UCSD-AML1 (cell line): ENCODE data around the gene ZNF501.

Experiments used
- DNase-seq: peaks from one replicate; lab custom pipeline; 2025; ENCODE audit not compliant: unreplicated experiment; lab: John Stamatoyannopoulos, UW

ZNF501 gene

GRCh38 chr3:44729384-44729910, at the start of gene ZNF501:
ZNF501 (plus strand) TSS chr3:44729635; CDS start chr3:44734422, 4,787 bp downstream.
- DNase-seq, result no peak

GRCh38 chr3:44680921-44681455, 48.4 kb upstream of the ZNF501 start:
- no peak for DNase-seq

GRCh38 chr3:44682182-44682896, 47.1 kb upstream of the ZNF501 start:
- DNase-seq, result no peak

DNA sequence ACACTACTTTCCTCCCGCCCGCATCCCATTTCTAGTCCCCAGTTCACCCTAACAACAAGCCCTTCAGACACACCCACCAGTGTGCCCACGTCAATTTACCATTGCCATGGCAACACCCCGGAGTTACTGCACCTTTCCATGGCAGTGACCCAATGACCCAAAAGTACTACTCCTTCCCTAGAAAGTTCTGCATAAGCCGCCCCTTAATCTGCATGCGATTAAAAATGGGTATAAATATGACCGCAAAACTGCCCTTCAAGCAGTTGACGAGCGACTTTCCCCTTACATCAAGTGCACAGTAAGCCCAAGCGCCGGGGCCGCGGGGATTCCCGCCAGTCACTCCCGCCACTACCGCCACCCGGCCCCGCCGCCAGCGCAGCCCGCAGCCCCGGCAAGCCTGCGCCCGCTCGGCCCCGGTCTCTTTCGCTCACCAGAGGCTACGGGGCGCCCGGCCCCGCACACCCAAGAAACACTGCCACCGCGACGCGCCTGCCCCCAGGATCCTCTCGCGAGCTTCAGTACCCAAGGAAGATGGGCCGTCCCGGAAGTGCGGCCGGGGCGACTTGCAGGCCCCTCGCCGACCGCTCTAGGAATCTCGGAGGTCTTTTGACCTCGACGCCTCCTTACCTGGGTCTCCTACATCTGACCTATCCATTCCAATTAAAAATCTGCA, 44.2 kb upstream of the ZNF501 start:
- DNase-seq, result no peak

DNA sequence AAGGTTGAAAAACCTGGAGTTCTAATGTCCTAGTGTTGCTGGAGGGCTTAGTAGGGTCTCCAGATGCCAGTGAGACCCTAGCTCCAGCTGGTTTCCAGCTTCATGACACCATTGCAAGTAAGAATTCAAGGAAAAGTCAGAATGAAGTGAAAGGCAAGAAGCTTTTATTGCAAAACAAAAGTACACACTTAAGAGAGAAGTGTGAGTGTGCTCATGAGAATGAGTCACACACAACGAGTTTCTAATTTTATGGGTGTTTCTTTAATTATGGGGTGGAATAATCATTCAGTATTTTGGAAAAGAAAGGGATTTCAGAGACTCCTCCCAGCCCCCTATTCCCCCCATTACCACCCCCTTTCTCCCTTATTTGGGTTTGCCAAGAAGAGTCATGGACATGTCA, 41.5 kb upstream of the ZNF501 start:
- no peak for DNase-seq

DNA sequence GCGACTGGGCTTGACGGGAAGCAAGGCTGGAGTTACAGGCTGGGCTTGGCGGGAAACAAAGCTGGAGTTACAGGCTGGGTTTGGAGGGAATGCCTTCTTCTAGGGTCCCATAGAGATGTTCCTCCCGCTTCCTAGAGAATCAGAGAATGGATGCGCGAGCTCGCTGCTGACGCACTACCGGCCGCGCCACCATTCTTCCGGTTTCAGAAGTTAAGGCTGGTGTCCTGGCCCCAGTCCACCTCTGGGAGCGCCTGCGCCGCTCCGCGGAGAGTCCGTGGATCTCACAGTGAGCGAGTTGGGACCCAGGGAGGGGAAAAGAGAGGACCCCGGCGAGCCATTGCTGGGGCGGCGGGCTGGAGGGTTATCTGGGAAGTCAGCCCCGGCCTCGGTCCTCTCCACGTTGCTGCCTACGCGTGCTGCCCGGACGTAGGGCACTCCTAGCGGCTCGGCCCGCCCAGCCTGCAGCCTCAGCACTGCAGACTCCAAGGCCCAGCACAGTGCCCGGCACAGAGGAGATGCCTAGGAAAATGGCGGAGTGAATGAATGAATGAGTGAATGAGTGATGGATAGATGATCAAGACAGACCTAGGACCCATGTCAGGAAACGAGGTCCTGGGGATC, 16.9 kb upstream of the ZNF501 start, which contains the start of gene ZNF502:
ZNF502 (plus strand) TSS at position 206 of the 621 bp plus-strand sequence. CDS start 7,602 bp downstream, outside the sequence.
- no peak for DNase-seq

GRCh38 chr3:44721231-44722102, 8.0 kb upstream of the ZNF501 start:
- no peak for DNase-seq

- no peak for DNase-seq
Observed at GRCh38 chr3:44722103-44722401, 7.4 kb upstream of the ZNF501 start.

DNA sequence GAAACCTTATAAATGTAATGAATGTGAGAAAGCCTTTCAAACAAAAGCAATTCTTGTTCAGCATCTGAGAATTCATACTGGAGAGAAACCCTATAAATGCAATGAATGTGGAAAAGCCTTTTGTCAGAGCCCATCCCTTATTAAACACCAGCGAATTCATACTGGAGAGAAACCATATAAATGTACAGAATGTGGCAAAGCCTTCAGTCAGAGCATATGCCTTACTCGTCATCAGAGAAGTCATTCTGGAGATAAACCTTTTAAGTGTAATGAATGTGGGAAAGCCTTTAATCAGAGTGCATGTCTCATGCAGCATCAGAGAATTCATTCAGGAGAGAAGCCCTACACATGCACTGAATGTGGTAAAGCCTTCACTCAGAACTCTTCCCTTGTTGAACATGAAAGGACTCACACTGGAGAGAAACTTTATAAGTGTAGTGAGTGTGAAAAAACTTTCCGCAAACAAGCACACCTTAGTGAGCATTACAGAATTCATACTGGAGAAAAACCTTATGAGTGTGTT, 5.3 kb downstream of the ZNF501 start:
- no peak for DNase-seq

- DNase-seq, result no peak
Observed at GRCh38 chr3:44761101-44761423, 31.6 kb downstream of the ZNF501 start.

GRCh38 chr3:44761424-44762169, 32.2 kb downstream of the ZNF501 start, which contains the start of the genes KIAA1143 and KIF15:
KIAA1143 (minus strand) TSS chr3:44761619; CDS start chr3:44761602, 17 bp downstream.
KIF15 (plus strand) TSS chr3:44761794; CDS start chr3:44761866, 72 bp downstream.
- peak; percentile 96 for DNase-seq

DNA sequence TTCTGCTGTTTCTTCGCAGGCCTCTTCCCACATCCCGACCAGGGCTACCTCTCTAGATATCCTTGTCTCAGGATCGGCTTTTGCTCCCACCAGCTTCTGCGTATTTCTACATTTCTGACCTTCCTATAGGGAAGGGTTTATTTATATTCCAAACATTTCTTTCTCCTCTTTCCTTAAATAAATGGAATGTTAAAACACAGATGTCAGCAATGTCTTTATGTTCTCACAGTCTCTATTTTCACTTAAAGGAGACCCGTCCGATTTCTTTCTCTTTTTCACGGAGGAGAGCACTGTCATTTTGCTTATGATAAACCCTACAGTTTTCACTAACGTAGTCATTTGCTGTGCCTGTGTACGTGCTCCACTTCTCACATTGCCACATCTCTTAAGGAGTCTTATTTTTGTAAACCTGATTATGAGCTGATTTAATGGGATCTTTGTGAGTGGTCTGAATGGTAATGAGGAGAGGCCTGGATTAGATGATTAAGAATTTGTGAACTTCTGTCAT, 32.8 kb downstream of the ZNF501 start:
- no peak for DNase-seq

DNA sequence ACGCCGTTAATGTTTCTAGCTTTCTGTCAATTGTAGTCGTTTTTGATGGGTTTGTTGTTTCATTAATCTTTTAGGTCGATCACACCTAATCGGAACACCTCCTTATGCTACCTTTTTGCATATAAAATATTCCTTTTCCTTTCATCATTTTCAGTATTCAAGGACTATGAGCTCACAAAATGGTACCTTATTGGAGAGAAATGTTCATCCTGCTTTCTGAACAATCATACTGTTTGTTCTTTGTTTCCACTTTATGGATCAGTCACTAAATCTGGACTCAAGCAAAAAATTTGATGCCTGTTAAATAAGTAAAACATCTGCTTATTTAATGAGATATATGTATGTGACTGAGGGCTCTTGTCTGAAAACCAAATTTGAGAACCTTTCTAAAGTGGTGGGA, 33.3 kb downstream of the ZNF501 start:
- DNase-seq, result no peak

DNA sequence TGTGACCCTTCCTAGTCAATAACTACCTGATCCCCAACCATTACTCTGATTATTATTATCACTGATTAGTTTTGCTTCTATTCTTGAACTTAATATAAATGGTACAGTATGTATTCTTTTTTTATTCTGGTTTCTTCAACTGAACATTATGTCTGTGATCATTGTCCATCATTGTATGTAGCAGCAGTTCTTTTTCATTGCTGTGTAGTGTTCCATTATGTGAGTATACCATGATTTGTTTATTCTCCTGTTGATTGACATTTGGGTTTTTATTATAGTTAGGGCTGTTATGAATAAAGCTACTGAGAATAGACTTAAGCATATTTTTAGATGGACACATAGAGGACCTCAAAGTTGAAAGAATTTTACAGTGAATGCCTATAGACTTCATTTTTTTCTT, 34.8 kb downstream of the ZNF501 start:
- no peak for DNase-seq

DNA sequence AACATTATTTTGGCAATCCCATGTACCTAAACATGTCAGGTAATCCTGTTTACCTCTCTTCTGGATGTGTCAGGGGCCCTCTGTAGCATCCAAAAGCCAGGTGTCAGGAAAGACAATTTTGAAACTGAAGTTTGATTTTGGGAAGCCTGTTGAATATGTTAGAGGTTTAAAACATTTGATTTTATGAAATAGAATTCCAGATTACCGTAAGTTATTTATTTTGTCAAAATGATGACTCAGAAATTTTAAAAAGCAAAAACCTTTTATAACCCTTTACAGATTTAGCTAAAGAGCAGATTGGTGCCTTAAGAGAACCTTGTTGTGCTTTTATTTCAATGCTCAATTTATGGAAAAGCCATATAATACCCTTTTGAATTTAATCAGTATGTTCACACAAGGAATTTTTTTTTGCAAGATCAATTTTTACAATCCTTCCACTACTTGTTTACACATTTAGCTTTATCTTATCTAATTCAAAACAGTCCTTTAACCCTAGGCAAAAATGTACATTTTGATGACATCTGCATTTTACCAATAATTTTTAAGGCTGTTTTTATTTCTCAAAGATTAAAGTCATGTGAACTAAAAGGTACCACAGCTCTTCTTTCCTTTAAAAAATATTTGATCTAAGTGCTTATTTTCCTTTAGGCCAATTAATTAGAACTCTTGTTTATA, 42.1 kb downstream of the ZNF501 start:
- no peak for DNase-seq

GRCh38 chr3:44772099-44772442, 42.6 kb downstream of the ZNF501 start:
- no peak for DNase-seq

DNA sequence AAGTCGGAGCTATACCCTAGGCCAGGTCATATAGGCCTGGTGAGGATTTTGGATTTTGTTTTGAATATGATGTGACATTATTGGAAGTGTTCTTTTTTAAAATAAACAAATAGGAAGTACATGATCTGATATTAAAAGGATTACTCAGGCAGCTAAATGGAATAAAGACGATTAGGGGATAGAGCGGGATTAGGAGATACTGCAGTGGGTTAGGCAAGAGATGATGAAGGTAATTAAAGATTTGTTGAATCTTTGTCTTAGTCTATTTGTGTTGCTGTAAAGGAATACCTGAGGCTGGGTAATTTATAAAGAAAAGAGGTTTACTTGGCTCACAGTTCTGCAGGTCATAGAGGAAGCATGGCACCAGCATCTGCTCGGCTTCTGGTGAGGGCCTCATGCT, 53.5 kb downstream of the ZNF501 start:
- no peak for DNase-seq
